Endometrial microvascular endothelial cells (primary cell): ENCODE data around the gene REEP1. TPM values are rescaled to one million over a fixed set of nuclear protein-coding genes. Genes with fewer than 3 reads are reported as not detected.
"Not testable (repeated sequence)": the region's sequence is repeated elsewhere in the genome, so short reads cannot be mapped to it uniquely, and the experiment has no call there.

Experiments
- in situ Hi-C: cut with HindIII; loops from 2 replicates; pipeline ENCODE4 v1.10.0; 2017; ENCODE audit warnings: low sequenced_read_pairs, low pct_unique_long_range_greater_than_20kb; ENCODE audit errors: inconsistent ontology term
- total RNA-seq: library from RNA; depleted of rRNA; stranded (reverse); fragments of >200 nt; gene quantifications from one replicate; pipeline ENCODE4 v1.2.3, GENCODE V29; 2015; ENCODE audit errors: inconsistent ontology term

Gene REEP1
- total RNA-seq, 1 donor from 2014 or later, result 0.28 TPM

GRCh38 chr2:86258106-86258505 lies 79.3 kb downstream of the REEP1 start:
- in situ Hi-C loops, result no loop called here

GRCh38 chr2:86256982-86257381 lies 80.4 kb downstream of the REEP1 start:
- in situ Hi-C loops, result no loop called here

GRCh38 chr2:86256300-86256699 lies 81.1 kb downstream of the REEP1 start:
- in situ Hi-C loops, result no loop called here

GRCh38 chr2:86254576-86255538 lies 82.6 kb downstream of the REEP1 start:
- in situ Hi-C loops, result no loop called here

GRCh38 chr2:86253424-86253823 lies 84.0 kb downstream of the REEP1 start:
- in situ Hi-C loops, result no loop called here

GRCh38 chr2:86251840-86252266 lies 85.6 kb downstream of the REEP1 start:
- in situ Hi-C loops, result no loop called here

- in situ Hi-C loops, result no loop called here
These were observed 87.6 kb downstream of the REEP1 start for GRCh38 chr2:86249579-86250391.

- in situ Hi-C loops, result no loop called here
These were observed 88.2 kb downstream of the REEP1 start for GRCh38 chr2:86249176-86249575.

GRCh38 chr2:86245222-86245621 lies 92.2 kb downstream of the REEP1 start:
- in situ Hi-C loops, result not testable (repeated sequence)

- in situ Hi-C loops, result not testable (repeated sequence)
These were observed 92.6 kb downstream of the REEP1 start for GRCh38 chr2:86244781-86245180.

- in situ Hi-C loops, result no loop called here
These were observed 93.3 kb downstream of the REEP1 start for GRCh38 chr2:86243950-86244733.

- in situ Hi-C loops, result no loop called here
These were observed 94.2 kb downstream of the REEP1 start for GRCh38 chr2:86243272-86243671.

- in situ Hi-C loops, result no loop called here
These were observed 95.8 kb downstream of the REEP1 start for GRCh38 chr2:86241611-86242010.

- in situ Hi-C loops, result no loop called here
These were observed 97.2 kb downstream of the REEP1 start for GRCh38 chr2:86240251-86240650.

GRCh38 chr2:86239745-86240144 lies 97.7 kb downstream of the REEP1 start:
- in situ Hi-C loops, result no loop called here

GRCh38 chr2:86239326-86239725 lies 98.1 kb downstream of the REEP1 start:
- in situ Hi-C loops, result no loop called here

GRCh38 chr2:86238354-86238753 lies 99.1 kb downstream of the REEP1 start:
- in situ Hi-C loops, result no loop called here

GRCh38 chr2:86237172-86237571 lies 100.3 kb downstream of the REEP1 start:
- in situ Hi-C loops, result no loop called here
